Mucosa of descending colon (tissue), 3 donors: Measurements from ENCODE around the gene PURB. TPM values are rescaled to one million over a fixed set of nuclear protein-coding genes. Genes with fewer than 3 reads are reported as not detected.

Experiments used
- ATAC-seq: fragments of 200-7000 bp; cut with Tn5 transposase; one replicate; pipeline ENCODE4 v1.9.1; 2020; ENCODE audit warnings: mild to moderate bottlenecking, moderate library complexity
- DNase-seq, 3 donors: peaks; one replicate each; pipeline ENCODE4 v3.0.0-alpha.2; 2020
- H3K36me3 ChIP-seq: fragments of 200-600 bp; one replicate; pipeline ENCODE4 v1.8.0; 2021; ENCODE audit warnings: low read depth, mild to moderate bottlenecking
- H3K4me1 ChIP-seq: fragments of 200-600 bp; one replicate; pipeline ENCODE4 v1.8.0; 2021; ENCODE audit warnings: low read depth, mild to moderate bottlenecking
- H3K4me3 ChIP-seq: fragments of 200-600 bp; one replicate; pipeline ENCODE4 v1.8.0; 2021; ENCODE audit warnings: mild to moderate bottlenecking
- H3K9me3 ChIP-seq: fragments of 200-600 bp; one replicate; pipeline ENCODE4 v1.8.0; 2021; ENCODE audit warnings: mild to moderate bottlenecking
- intact Hi-C, 2 donors: fragments of 100-400 bp; cut with DNase I in 1 of 2; cut with micrococcal nuclease in 1 of 2; formaldehyde crosslinking; loops; one replicate each; pipeline versions ENCODE4 v1.11.0 to v1.11.1; 2022; cut with DNase I, micrococcal nuclease
- total RNA-seq, 3 donors: library from RNA; stranded (reverse); fragmentation: NEBNext Ultra II Directional in 2 of 3; extraction: Animal tissue kit (Norgen Biotek cat#: 25700) in 2 of 3; gene quantifications; one replicate each; pipeline versions ENCODE4 v1.2.1 to v1.2.4, GENCODE V29; 2021 to 2023
- TF ChIP-seq, protein P1 (sequence below): fragments of 200-600 bp; IDR thresholded peaks from one replicate; pipeline ENCODE4 v1.8.0; 2022; ENCODE audit warnings: antibody characterized with exemption, mild to moderate bottlenecking
- donor health status: DM: no; HTN: no; CAD: no; lungs with moderate emphysema.
- donor health status: DM: no; HTN: no; CAD: no.
- donor health status: DM: no; HTN: yes; CAD: no.

The PURB gene
- total RNA-seq, 3 donors from 2014 or later: 18.5 to 47.1 (median 20.1) TPM

DNA sequence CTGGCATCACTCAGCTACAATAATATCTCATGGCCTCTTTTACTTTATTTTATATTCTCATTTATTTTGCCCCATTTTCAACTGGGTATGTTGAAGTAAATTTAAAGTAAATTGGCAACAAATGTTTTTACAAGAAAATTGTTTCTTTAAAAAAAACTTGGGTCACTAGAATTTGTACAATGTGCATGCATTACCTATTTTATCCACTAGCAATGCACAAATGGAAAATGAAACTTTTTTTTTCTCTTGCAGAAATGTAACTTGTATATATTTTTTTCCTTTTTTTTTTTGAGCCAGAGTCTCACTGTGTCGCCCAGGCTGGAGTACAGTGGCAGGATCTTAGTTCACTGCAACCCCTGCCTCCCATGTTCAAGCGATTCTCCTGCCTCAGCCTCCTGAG is 27.2 kb downstream of the PURB start:
- intact Hi-C loops: loop anchor here (5.0 to 10.0 kb wide), 3 partner anchors 67 to 279 kb away; no protein-coding TSS in a partner anchor
- H3K36me3 ChIP-seq: no peaks in the 10 kb centered on the region
- TF ChIP-seq, protein P1, sequence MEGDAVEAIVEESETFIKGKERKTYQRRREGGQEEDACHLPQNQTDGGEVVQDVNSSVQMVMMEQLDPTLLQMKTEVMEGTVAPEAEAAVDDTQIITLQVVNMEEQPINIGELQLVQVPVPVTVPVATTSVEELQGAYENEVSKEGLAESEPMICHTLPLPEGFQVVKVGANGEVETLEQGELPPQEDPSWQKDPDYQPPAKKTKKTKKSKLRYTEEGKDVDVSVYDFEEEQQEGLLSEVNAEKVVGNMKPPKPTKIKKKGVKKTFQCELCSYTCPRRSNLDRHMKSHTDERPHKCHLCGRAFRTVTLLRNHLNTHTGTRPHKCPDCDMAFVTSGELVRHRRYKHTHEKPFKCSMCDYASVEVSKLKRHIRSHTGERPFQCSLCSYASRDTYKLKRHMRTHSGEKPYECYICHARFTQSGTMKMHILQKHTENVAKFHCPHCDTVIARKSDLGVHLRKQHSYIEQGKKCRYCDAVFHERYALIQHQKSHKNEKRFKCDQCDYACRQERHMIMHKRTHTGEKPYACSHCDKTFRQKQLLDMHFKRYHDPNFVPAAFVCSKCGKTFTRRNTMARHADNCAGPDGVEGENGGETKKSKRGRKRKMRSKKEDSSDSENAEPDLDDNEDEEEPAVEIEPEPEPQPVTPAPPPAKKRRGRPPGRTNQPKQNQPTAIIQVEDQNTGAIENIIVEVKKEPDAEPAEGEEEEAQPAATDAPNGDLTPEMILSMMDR: no peak
- no peaks in the 10 kb centered on the region for H3K9me3 ChIP-seq
- H3K4me3 ChIP-seq: no peak overlapping the region
- H3K4me1 ChIP-seq: peaks cover 4% of the 10 kb centered on the region
- DNase-seq (no peak), ATAC-seq (no peak)

GRCh38 chr7:44854644-44855364 is 30.5 kb downstream of the PURB start:
- Histone ChIP-seq H3K4me1 (peaks cover 4% of the 10 kb centered on the region), H3K4me3 (no peak overlapping the region), H3K36me3 (no peaks in the 10 kb centered on the region), H3K9me3 (no peaks in the 10 kb centered on the region)
- DNase-seq (no peak), ATAC-seq (no peak)
- TF ChIP-seq, protein P1: no peak
- intact Hi-C loops: loop anchor here (5.0 to 10.0 kb wide), 3 partner anchors 70 to 282 kb away; no protein-coding TSS in a partner anchor

- ATAC-seq (no peak), DNase-seq (no peak)
- Histone ChIP-seq H3K36me3 (peaks cover under 1% of the 10 kb centered on the region), H3K9me3 (no peaks in the 10 kb centered on the region), H3K4me1 (peaks cover 7% of the 10 kb centered on the region), H3K4me3 (no peak overlapping the region)
- intact Hi-C loops: loop anchor here (10.0 kb wide), 2 partner anchors 71 to 271 kb away; no protein-coding TSS in a partner anchor
- TF ChIP-seq, protein P1: no peak
Observed at GRCh38 chr7:44853391-44853790, 31.9 kb downstream of the PURB start.

GRCh38 chr7:44852590-44852989 is 32.7 kb downstream of the PURB start:
- DNase-seq (no peak), ATAC-seq (no peak)
- intact Hi-C loops: loop anchor here (10.0 kb wide), 2 partner anchors 72 to 272 kb away; no protein-coding TSS in a partner anchor
- Histone ChIP-seq H3K9me3 (no peaks in the 10 kb centered on the region), H3K36me3 (peaks cover 6% of the 10 kb centered on the region), H3K4me1 (peaks cover 7% of the 10 kb centered on the region), H3K4me3 (no peak overlapping the region)
- TF ChIP-seq, protein P1: no peak

GRCh38 chr7:44849885-44850544 is 35.3 kb downstream of the PURB start:
- ATAC-seq (no peak), DNase-seq (no peak)
- Histone ChIP-seq H3K9me3 (no peaks in the 10 kb centered on the region), H3K4me3 (no peak overlapping the region), H3K4me1 (peaks cover 8% of the 10 kb centered on the region), H3K36me3 (peaks cover 6% of the 10 kb centered on the region)
- intact Hi-C loops: loop anchor here (10.0 kb wide), 3 partner anchors 75 to 275 kb away; partner anchors contain the start of gene TMED4 (in 1 of the 2)
- TF ChIP-seq, protein P1: no peak
